ENCODE measurements around the gene CHRND.

The CHRND gene

GRCh38 chr2:232534940-232535651 lies 9.1 kb downstream of the CHRND start:
- TF ChIP-seq ZFX (IDR thresholded peaks at IDR 0.05): no peak
- TF ChIP-seq, protein P1, sequence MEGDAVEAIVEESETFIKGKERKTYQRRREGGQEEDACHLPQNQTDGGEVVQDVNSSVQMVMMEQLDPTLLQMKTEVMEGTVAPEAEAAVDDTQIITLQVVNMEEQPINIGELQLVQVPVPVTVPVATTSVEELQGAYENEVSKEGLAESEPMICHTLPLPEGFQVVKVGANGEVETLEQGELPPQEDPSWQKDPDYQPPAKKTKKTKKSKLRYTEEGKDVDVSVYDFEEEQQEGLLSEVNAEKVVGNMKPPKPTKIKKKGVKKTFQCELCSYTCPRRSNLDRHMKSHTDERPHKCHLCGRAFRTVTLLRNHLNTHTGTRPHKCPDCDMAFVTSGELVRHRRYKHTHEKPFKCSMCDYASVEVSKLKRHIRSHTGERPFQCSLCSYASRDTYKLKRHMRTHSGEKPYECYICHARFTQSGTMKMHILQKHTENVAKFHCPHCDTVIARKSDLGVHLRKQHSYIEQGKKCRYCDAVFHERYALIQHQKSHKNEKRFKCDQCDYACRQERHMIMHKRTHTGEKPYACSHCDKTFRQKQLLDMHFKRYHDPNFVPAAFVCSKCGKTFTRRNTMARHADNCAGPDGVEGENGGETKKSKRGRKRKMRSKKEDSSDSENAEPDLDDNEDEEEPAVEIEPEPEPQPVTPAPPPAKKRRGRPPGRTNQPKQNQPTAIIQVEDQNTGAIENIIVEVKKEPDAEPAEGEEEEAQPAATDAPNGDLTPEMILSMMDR (conservative IDR thresholded peaks at IDR 0.05): no peak
- H3K27ac ChIP-seq: no peak overlapping the region

GRCh38 chr2:232535761-232536530 lies 10.0 kb downstream of the CHRND start:
- TF ChIP-seq, protein P1 (conservative IDR thresholded peaks at IDR 0.05): no peak
- TF ChIP-seq ZFX (IDR thresholded peaks at IDR 0.05): no peak

GRCh38 chr2:232537079-232537478 lies 11.1 kb downstream of the CHRND start:
- TF ChIP-seq ZFX (IDR thresholded peaks at IDR 0.05): no peak
- TF ChIP-seq, protein P1 (conservative IDR thresholded peaks at IDR 0.05): no peak
- no peak overlapping the region for H3K27ac ChIP-seq

More at GRCh38 chr2:232535761-232536530, 10.0 kb downstream of the CHRND start:
- H3K27ac ChIP-seq: no peak overlapping the region

- H3K27ac ChIP-seq: no peak overlapping the region
- no peak for TF ChIP-seq ZFX (IDR thresholded peaks at IDR 0.05)
- TF ChIP-seq, protein P1 (conservative IDR thresholded peaks at IDR 0.05): no peak
These were observed 11.5 kb downstream of the CHRND start for GRCh38 chr2:232537499-232537898.

DNA sequence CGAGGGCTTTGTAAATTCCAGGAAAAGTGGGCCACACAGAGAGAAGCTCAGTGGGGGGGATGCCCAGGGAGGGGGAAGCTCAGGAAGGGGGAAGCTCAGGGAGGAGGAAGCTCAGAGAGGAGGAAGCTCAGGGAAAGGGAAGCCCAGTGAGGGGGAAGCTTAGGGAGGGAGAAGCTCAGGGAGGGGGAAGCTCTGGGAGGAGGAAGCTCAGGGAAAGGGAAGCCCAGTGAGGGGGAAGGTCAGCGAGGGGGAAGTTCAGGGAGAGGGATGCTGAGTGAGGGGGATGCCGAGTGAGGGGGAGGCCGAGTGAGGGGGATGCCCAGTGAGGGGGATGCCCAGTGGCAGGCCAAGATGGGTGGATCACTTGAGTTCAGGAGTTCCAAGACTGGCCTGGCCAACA lies 12.7 kb downstream of the CHRND start:
- no peak for TF ChIP-seq ZFX (IDR thresholded peaks at IDR 0.05)
- TF ChIP-seq, protein P1 (conservative IDR thresholded peaks at IDR 0.05): no peak

GRCh38 chr2:232539298-232540231 lies 13.6 kb downstream of the CHRND start, which contains the start of gene CHRNG:
CHRNG (plus strand) TSS chr2:232539692; CDS start chr2:232539748, 56 bp downstream.
- TF ChIP-seq ZFX (IDR thresholded peaks at IDR 0.05): no peak
- TF ChIP-seq, protein P1 (conservative IDR thresholded peaks at IDR 0.05): no peak
- H3K27ac ChIP-seq: no peak within 1 kb of the TSS

More for the DNA sequence above, 12.7 kb downstream of the CHRND start:
- no peak overlapping the region for H3K27ac ChIP-seq
